Thyroid gland (tissue), 4 donors: ENCODE results near the gene APOC4. TPM values are rescaled to one million over a fixed set of nuclear protein-coding genes. Genes with fewer than 3 reads are reported as not detected.

ENCODE experiments used
- DNase-seq, 2 donors: peaks; one replicate each; pipeline ENCODE4 v3.0.0-alpha.2; 2019
- H3K27ac ChIP-seq, 3 donors: fragments of 200-600 bp; sonication (generic); 1 replicate in 2 of 3; 2 replicates in 1 of 3; pipeline ENCODE4 v1.5.1; 2016 to 2019; ENCODE audit warnings: mild to moderate bottlenecking in 1 of 3, moderate library complexity in 1 of 3
- H3K27me3 ChIP-seq: fragments of 200-600 bp; sonication (generic); one replicate; pipeline ENCODE4 v1.5.1; 2019
- H3K36me3 ChIP-seq, 2 donors: fragments of 200-600 bp; sonication (generic); one replicate each; pipeline ENCODE4 v1.5.1; 2016 to 2019
- H3K4me1 ChIP-seq, 2 donors: fragments of 200-600 bp; sonication (generic); one replicate each; pipeline ENCODE4 v1.5.1; 2017 to 2019
- H3K4me3 ChIP-seq, 3 donors: fragments of 200-600 bp; sonication (generic); replicated peaks in 1 of 3; 1 replicate in 2 of 3; 2 replicates in 1 of 3; pipeline ENCODE4 v1.5.1; 2016; ENCODE audit warnings: mild to moderate bottlenecking in 1 of 3
- H3K9me3 ChIP-seq: fragments of 200-600 bp; sonication (generic); one replicate; pipeline ENCODE4 v1.5.1; 2017
- POLR2A ChIP-seq, 2 donors: fragments of 450-650 bp; IDR thresholded peaks; one replicate each; pipeline ENCODE4 v1.6.1; 2017; ENCODE audit warnings: antibody characterized with exemption in 2 of 2, mild to moderate bottlenecking in 2 of 2, moderate library complexity in 1 of 2
- WGBS, 2 donors: methylation state at CpG; one replicate each; pipeline ENCODE4 v1.1.5; 2017; 5-methylcytosine and 5-hydroxymethylcytosine counted together
- intact Hi-C: fragments of 100-400 bp; cut with DNase I; formaldehyde crosslinking; loops from one replicate; pipeline ENCODE4 v1.15.1; 2023
- total RNA-seq, 4 donors: library from RNA; depleted of rRNA; stranded (reverse); fragments of >200 nt; gene quantifications; one replicate each; pipeline ENCODE4 v1.2.3, GENCODE V29; 2016
- TF ChIP-seq, protein P1 (sequence below), 6 experiments: fragments of 200-600 bp in 3 of 6; fragments of 450-650 bp in 3 of 6; sonication (generic) in 3 of 6; IDR thresholded peaks; one replicate each; pipeline ENCODE4 v1.5.1; 2016 to 2019; ENCODE audit warnings: antibody characterized with exemption in 6 of 6, mild to moderate bottlenecking in 2 of 6, inconsistent platforms in 1 of 6, moderate library complexity in 1 of 6

Gene APOC4
- total RNA-seq, 4 donors from 2014 or later = not detected

- Histone ChIP-seq H3K4me1 (peaks cover 0 to 8% of the 10 kb centered on the region in 2 donors), H3K27ac (no peak overlapping the region), H3K4me3 (no peak overlapping the region), H3K36me3 (peaks cover 0 to 26% of the 10 kb centered on the region in 2 donors), H3K27me3 (peaks cover 4% of the 10 kb centered on the region), H3K9me3 (no peaks in the 10 kb centered on the region)
- WGBS, 2 donors = 74% methylated on average over 12 of the region's 12 CpGs
- TF ChIP-seq, protein P1, sequence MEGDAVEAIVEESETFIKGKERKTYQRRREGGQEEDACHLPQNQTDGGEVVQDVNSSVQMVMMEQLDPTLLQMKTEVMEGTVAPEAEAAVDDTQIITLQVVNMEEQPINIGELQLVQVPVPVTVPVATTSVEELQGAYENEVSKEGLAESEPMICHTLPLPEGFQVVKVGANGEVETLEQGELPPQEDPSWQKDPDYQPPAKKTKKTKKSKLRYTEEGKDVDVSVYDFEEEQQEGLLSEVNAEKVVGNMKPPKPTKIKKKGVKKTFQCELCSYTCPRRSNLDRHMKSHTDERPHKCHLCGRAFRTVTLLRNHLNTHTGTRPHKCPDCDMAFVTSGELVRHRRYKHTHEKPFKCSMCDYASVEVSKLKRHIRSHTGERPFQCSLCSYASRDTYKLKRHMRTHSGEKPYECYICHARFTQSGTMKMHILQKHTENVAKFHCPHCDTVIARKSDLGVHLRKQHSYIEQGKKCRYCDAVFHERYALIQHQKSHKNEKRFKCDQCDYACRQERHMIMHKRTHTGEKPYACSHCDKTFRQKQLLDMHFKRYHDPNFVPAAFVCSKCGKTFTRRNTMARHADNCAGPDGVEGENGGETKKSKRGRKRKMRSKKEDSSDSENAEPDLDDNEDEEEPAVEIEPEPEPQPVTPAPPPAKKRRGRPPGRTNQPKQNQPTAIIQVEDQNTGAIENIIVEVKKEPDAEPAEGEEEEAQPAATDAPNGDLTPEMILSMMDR (IDR thresholded peaks at IDR 0.05) = no peak
- no peak for TF ChIP-seq POLR2A (IDR thresholded peaks at IDR 0.05)
- intact Hi-C loops = loop anchor here (2.0 kb wide), 1 partner anchor 46 kb away; no protein-coding TSS in a partner anchor
- no peak for DNase-seq
These were observed 37.5 kb upstream of the APOC4 start for GRCh38 chr19:44904426-44904994.

- peaks cover 0 to 8% of the 10 kb centered on the region in 2 donors for H3K4me1 ChIP-seq
- peak within 1 kb of the TSS in 1 of 3 donors; percentile 7 for H3K4me3 ChIP-seq
- peaks cover 4% of the 10 kb centered on the region for H3K27me3 ChIP-seq
- no peaks in the 10 kb centered on the region for H3K9me3 ChIP-seq
- TF ChIP-seq POLR2A (IDR thresholded peaks at IDR 0.05) = no peak
- TF ChIP-seq, protein P1 (IDR thresholded peaks at IDR 0.05) = no peak
- no peak for DNase-seq
- intact Hi-C loops = loop anchor here (2.0 kb wide), 1 partner anchor 45 kb away; no protein-coding TSS in a partner anchor
- H3K27ac ChIP-seq = peak within 1 kb of the TSS in 1 of 3 donors; percentile 45
- H3K36me3 ChIP-seq = peaks cover 0 to 19% of the 10 kb centered on the region in 2 donors
- WGBS, 2 donors = 7 to 8% methylated on average over 7 to 17 of the region's 20 CpGs
These were observed 36.4 kb upstream of the APOC4 start, which contains the start of gene APOE for GRCh38 chr19:44905437-44906160. Gene APOE (plus strand): TSS chr19:44905796. CDS start chr19:44906625, 829 bp downstream.

DNA sequence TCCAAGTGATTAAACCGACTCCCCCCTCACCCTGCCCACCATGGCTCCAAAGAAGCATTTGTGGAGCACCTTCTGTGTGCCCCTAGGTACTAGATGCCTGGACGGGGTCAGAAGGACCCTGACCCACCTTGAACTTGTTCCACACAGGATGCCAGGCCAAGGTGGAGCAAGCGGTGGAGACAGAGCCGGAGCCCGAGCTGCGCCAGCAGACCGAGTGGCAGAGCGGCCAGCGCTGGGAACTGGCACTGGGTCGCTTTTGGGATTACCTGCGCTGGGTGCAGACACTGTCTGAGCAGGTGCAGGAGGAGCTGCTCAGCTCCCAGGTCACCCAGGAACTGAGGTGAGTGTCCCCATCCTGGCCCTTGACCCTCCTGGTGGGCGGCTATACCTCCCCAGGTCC lies 34.4 kb upstream of the APOC4 start:
- Histone ChIP-seq H3K36me3 (peaks cover 0 to 5% of the 10 kb centered on the region in 2 donors), H3K27ac (no peak overlapping the region), H3K4me1 (peaks cover 0 to 18% of the 10 kb centered on the region in 2 donors), H3K27me3 (peaks cover 4% of the 10 kb centered on the region), H3K4me3 (no peak overlapping the region), H3K9me3 (no peaks in the 10 kb centered on the region)
- TF ChIP-seq, protein P1 (IDR thresholded peaks at IDR 0.05) = no peak
- TF ChIP-seq POLR2A (IDR thresholded peaks at IDR 0.05) = no peak
- 94 to 95% methylated on average over 9 to 11 of the region's 12 CpGs for WGBS, 2 donors
- intact Hi-C loops = no loop called here
- no peak for DNase-seq

DNA sequence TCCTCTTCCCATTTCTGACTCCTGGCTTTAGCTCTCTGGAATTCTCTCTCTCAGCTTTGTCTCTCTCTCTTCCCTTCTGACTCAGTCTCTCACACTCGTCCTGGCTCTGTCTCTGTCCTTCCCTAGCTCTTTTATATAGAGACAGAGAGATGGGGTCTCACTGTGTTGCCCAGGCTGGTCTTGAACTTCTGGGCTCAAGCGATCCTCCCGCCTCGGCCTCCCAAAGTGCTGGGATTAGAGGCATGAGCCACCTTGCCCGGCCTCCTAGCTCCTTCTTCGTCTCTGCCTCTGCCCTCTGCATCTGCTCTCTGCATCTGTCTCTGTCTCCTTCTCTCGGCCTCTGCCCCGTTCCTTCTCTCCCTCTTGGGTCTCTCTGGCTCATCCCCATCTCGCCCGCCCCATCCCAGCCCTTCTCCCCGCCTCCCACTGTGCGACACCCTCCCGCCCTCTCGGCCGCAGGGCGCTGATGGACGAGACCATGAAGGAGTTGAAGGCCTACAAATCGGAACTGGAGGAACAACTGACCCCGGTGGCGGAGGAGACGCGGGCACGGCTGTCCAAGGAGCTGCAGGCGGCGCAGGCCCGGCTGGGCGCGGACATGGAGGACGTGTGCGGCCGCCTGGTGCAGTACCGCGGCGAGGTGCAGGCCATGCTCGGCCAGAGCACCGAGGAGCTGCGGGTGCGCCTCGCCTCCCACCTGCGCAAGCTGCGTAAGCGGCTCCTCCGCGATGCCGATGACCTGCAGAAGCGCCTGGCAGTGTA lies 33.8 kb upstream of the APOC4 start:
- intact Hi-C loops = no loop called here
- peaks cover 0 to 18% of the 10 kb centered on the region in 2 donors for H3K4me1 ChIP-seq
- H3K4me3 ChIP-seq = no peak overlapping the region
- WGBS, 2 donors = 91 to 95% methylated on average over 23 to 45 of the region's 46 CpGs
- TF ChIP-seq, protein P1 (IDR thresholded peaks at IDR 0.05) = no peak
- TF ChIP-seq POLR2A (IDR thresholded peaks at IDR 0.05) = no peak
- H3K36me3 ChIP-seq = peaks cover 0 to 1% of the 10 kb centered on the region in 2 donors
- H3K9me3 ChIP-seq = no peaks in the 10 kb centered on the region
- H3K27ac ChIP-seq = no peak overlapping the region
- DNase-seq = no peak
- H3K27me3 ChIP-seq = peaks cover 4% of the 10 kb centered on the region
